Measurements from ENCODE around the gene MAP3K1. TPM values are rescaled to one million over a fixed set of nuclear protein-coding genes. Genes with fewer than 3 reads are reported as not detected.

Gene MAP3K1
- total RNA-seq, 1 donor from 2014 or later, result 27.5 TPM

DNA sequence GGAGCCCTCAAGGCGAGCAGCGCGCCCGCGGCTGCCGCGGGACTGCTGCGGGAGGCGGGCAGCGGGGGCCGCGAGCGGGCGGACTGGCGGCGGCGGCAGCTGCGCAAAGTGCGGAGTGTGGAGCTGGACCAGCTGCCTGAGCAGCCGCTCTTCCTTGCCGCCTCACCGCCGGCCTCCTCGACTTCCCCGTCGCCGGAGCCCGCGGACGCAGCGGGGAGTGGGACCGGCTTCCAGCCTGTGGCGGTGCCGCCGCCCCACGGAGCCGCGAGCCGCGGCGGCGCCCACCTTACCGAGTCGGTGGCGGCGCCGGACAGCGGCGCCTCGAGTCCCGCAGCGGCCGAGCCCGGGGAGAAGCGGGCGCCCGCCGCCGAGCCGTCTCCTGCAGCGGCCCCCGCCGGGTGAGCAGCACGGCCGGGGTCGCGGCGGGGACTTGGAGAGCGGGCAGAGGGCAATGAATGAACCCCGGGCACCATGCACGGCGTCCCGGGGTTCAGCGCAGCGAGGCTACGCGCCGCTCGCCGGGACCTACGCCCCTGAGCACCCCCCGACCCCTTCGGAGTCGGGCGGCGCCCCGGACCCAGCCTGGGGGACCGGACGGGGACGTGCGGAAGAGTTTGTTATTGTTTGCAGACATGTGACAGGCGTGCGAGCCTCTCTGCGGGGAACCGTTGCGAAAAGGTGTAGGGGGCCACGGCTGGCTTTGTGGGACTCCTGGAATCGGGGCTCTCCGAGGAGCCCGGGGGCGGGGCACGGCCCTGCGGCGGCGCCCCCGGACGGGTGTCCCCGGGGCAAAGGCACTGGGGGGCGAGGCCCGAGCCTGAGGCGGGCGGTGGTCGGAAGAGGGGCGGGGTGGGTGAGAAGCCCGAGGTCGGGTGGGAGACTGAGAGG is 553 bp downstream of the MAP3K1 start:
- Mint-ChIP-seq H3K4me1 (ENCODE audit: unreplicated experiment) (peaks cover 42% of the 10 kb centered on the region), H3K36me3 (ENCODE audit: low read depth, unreplicated experiment) (peaks cover 3% of the 10 kb centered on the region), H3K4me3 (ENCODE audit: unreplicated experiment) (peak overlapping the region; percentile 95), H3K9me3 (ENCODE audit: unreplicated experiment) (no peaks in the 10 kb centered on the region), H3K27ac (ENCODE audit: unreplicated experiment) (no peak overlapping the region), H3K27me3 (ENCODE audit: unreplicated experiment) (peaks cover 7% of the 10 kb centered on the region)
- DNase-seq (ENCODE audit: low spot score), result peak; percentile 47
- TF ChIP-seq, protein P1, sequence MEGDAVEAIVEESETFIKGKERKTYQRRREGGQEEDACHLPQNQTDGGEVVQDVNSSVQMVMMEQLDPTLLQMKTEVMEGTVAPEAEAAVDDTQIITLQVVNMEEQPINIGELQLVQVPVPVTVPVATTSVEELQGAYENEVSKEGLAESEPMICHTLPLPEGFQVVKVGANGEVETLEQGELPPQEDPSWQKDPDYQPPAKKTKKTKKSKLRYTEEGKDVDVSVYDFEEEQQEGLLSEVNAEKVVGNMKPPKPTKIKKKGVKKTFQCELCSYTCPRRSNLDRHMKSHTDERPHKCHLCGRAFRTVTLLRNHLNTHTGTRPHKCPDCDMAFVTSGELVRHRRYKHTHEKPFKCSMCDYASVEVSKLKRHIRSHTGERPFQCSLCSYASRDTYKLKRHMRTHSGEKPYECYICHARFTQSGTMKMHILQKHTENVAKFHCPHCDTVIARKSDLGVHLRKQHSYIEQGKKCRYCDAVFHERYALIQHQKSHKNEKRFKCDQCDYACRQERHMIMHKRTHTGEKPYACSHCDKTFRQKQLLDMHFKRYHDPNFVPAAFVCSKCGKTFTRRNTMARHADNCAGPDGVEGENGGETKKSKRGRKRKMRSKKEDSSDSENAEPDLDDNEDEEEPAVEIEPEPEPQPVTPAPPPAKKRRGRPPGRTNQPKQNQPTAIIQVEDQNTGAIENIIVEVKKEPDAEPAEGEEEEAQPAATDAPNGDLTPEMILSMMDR (IDR thresholded peaks at IDR 0.05; ENCODE audit: unreplicated experiment), result no peak

DNA sequence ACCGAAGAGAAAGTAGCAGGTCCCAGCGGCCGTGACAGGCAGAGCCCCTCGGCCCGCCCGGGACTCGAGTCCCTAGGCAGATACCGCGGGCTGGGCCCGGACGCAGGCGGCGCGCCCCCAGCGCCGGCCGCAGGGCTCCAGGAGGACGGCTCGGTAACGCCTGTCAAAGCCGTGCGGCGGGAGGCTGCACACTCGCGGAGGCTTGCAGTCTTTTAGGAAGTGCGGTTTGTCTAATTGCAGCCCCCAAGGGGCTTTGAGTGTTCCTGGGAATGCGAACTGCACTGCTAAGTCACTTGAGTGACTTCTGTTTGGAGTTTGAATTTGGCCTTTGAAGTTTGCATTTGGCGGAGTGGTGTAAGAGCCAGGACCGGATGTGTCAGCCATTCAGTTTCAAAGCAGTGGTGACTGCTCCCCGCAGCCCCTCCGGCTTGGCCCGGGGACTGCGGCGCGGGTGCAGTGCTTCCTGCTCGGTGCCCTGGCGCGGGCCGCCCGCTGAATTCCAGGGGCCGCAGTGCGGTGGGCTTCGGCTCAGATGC is 1.3 kb downstream of the MAP3K1 start:
- Mint-ChIP-seq H3K4me3 (ENCODE audit: unreplicated experiment) (peak overlapping the region; percentile 95), H3K27me3 (ENCODE audit: unreplicated experiment) (peaks cover 7% of the 10 kb centered on the region), H3K27ac (ENCODE audit: unreplicated experiment) (peak overlapping the region; percentile 80)

DNA sequence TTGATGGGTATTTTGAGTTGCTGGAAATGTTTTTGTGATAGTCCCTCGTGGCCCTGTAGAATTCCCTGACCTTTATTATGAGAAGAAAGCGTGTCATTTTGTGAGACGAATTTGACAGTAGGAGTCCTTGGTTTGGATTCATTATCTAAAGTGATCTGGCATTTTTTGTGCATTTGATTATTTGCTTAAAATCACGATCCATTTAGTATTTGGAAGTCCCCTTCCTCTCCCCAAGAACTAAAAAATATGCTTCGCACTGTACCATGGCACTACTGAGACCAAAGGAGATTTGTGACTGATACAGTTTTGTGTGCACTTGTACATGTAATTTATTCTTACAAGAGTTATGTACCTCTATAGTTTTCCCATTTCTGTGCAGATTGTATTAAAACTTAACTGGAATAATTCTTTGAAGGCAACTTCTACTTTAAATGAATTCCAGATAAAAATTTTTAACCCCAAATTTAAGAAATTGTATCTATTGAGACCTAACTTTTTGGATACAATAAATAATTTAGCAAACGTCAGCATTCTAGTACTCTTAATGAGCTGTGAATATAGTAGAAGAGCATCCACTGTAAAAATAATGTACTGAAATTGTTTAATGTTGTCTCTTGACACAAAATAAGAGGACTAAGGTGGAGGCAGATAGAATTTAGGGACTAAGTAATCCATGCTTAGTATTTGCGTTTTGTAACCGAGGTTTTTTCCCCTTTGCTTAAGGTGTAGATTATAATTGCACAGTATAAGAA is 2.1 kb downstream of the MAP3K1 start:
- peaks cover 7% of the 10 kb centered on the region for H3K27me3 Mint-ChIP-seq (ENCODE audit: unreplicated experiment)
- peaks cover 3% of the 10 kb centered on the region for H3K36me3 Mint-ChIP-seq (ENCODE audit: low read depth, unreplicated experiment)
- peaks cover 42% of the 10 kb centered on the region for H3K4me1 Mint-ChIP-seq (ENCODE audit: unreplicated experiment)
- no peaks in the 10 kb centered on the region for H3K9me3 Mint-ChIP-seq (ENCODE audit: unreplicated experiment)
- peak overlapping the region; percentile 80 for H3K27ac Mint-ChIP-seq (ENCODE audit: unreplicated experiment)
- TF ChIP-seq, protein P1 (IDR thresholded peaks at IDR 0.05; ENCODE audit: unreplicated experiment), result no peak
- peak overlapping the region; percentile 95 for H3K4me3 Mint-ChIP-seq (ENCODE audit: unreplicated experiment)
- no peak for DNase-seq (ENCODE audit: low spot score)

More for the DNA sequence above, 1.3 kb downstream of the MAP3K1 start:
- H3K4me1 Mint-ChIP-seq (ENCODE audit: unreplicated experiment), result peaks cover 40% of the 10 kb centered on the region
- no peaks in the 10 kb centered on the region for H3K9me3 Mint-ChIP-seq (ENCODE audit: unreplicated experiment)
- TF ChIP-seq, protein P1 (IDR thresholded peaks at IDR 0.05; ENCODE audit: unreplicated experiment), result no peak
- H3K36me3 Mint-ChIP-seq (ENCODE audit: low read depth, unreplicated experiment), result peaks cover 3% of the 10 kb centered on the region
- DNase-seq (ENCODE audit: low spot score), result peak; percentile 66

DNA sequence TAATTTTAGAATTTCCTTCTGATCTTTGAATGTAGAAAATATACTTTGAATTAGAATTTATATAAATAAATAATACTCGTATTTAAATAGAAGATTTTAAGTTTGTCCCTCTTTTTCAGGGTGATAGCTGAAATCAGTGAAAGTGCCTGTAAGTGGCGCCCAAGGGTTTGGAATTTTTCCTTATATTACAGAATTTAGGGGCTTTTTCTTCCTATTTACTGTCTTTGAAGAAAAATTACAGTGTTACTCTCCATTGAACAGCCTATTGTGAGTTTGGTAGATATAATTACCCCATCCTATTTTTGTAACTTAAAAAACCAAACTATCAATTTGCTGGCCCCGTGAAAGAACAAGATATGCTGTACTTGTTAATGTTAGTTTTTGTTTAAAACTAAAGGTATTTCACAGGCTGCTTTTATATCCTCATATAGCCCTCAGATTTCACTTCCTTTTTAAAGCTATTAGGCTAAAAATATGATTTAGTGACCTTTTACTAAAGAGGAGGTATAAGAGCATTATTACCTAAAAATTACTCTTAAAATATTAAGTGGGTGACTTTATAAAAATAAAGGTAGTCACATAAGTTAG is 3.2 kb downstream of the MAP3K1 start:
- no peak for DNase-seq (ENCODE audit: low spot score)
- Mint-ChIP-seq H3K36me3 (ENCODE audit: low read depth, unreplicated experiment) (peaks cover 3% of the 10 kb centered on the region), H3K9me3 (ENCODE audit: unreplicated experiment) (no peaks in the 10 kb centered on the region), H3K27me3 (ENCODE audit: unreplicated experiment) (peaks cover 9% of the 10 kb centered on the region), H3K27ac (ENCODE audit: unreplicated experiment) (peak overlapping the region; percentile 61), H3K4me1 (ENCODE audit: unreplicated experiment) (peaks cover 46% of the 10 kb centered on the region), H3K4me3 (ENCODE audit: unreplicated experiment) (no peak overlapping the region)
- TF ChIP-seq, protein P1 (IDR thresholded peaks at IDR 0.05; ENCODE audit: unreplicated experiment), result no peak

All from endothelial cell (in vitro differentiated cells).